ENCODE data around the gene KIF26A.
"Not testable (repeated sequence)": the region's sequence is repeated elsewhere in the genome, so short reads cannot be mapped to it uniquely, and the experiment has no call there.

The KIF26A gene

DNA sequence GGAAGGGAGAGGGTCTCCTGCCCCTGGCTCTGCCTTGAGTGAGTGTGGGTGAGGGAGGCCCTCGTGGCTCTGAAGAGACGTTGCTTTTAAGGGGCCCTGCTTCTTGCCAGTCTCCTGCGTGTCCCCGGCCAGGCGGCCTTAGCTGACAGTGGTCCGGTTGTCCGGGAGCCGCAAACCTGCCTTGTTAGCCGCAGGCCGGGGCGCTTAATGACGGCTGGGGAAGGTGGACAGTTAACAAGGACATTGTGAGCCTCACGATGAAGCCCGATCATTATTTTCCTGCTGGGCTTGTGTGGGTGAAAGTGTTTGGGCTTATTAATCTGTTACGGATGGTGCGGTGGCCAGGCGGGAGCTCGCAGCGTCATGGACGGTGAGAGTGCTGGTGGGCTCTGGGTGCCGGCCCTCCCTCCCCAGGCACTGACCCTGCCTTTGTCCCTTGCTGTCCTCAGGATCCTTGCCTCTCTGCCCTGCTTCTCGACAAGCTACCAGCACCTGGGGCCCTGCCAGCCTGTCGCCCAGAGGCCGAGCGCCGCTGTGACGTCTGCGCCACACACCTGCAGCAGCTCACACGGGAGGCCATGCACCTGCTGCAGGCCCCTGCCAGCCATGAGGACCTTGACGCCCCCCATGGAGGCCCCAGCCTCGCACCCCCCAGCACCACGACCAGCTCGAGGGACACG is 13.3 kb downstream of the KIF26A start:
- no peak overlapping the region for H3K27ac ChIP-seq
- no peak for DNase-seq (ENCODE audit: low read depth, low spot score)

DNA sequence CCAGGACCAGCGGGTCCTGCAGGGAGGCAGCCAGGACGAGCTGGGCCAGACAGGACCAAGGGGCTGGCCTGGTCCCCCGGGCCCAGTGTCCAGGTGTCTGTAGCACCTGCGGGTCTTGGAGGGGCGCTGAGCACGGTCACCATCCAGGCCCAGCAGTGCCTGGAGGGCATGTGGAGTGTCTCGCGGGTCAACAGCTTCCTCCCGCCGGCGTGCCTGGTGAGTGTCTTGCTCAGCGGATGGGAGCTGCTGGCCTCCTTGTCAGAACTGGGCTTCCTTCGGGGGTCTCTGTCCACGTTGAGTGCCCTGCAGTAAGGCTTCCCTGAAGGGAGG is 13.8 kb downstream of the KIF26A start:
- H3K27ac ChIP-seq: no peak overlapping the region
- DNase-seq (ENCODE audit: low read depth, low spot score): no peak

DNA sequence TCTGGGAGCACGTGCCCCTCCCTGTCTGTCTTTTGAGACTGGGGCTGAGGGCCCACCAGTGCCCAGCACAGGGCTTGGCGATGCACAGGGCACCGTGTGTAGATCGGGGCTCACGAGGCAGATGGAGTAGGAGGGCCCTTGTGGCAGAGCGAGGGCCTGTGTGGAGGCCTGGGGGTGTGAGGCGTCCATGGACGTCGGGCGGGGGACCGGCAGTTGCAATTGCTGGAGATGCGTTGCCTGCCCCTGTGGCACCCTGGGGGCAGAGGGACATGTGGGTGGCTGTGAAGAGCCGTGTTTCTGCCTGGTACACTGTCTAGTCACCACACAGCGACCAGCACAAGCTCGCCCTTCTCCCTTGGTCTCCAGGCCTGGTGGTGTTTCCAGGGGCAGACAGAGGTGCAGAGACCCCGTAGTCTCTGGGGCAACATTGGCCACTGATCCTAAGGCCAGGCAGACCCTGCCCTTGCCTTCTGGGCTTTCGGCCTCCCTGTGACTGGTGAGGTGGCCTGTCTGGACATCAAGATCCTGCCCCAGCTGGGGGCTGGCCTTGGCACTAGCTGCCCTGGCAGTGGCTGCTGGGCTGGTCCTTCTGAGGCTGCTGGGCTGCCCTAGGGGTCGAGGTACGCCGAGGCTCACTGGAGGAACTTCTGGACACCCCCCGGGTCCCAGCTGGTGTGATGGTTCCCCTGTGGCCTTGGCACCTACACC is 14.5 kb downstream of the KIF26A start:
- no peak for DNase-seq (ENCODE audit: low read depth, low spot score)
- H3K27ac ChIP-seq: no peak overlapping the region

DNA sequence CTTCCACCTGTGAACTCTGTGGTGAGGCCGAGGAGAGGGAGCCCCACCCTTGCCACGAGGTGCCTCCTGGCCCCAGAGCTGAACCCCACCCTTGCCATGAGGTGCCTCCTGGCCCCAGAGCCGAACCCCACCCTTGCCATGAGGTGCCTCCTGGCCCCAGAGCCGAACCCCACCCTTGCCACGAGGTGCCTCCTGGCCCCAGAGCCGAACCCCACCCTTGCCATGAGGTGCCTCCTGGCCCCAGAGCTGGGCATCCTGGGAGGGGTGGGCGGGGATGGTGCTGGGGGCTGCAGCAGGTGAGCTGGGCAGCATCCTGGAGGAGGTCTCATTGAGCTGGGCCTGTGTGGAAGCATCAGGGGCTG is 15.0 kb downstream of the KIF26A start:
- not testable (repeated sequence) for H3K27ac ChIP-seq

DNA sequence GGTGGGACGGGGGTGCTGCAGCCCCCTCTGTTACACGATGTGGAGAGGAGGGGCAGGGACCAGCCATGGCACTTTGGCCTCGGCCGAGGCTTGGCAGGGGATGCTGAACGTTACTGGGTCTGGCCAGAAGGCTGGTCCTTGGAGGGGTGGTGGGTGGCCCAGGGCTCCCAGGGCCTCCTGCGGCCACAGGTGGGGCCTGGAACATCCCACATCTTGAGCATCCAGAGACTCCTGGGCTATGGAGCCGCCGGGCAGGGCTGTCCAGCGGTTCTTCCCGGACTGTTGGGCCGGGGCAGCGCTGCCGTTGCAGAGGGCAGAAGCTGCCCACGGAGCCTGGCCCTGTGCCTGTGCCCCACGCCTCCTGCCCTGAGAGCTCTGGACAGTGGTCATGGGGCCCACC is 15.9 kb downstream of the KIF26A start:
- no peak for DNase-seq (ENCODE audit: low read depth, low spot score)
- H3K27ac ChIP-seq: no peak overlapping the region

More for the DNA sequence above, 15.0 kb downstream of the KIF26A start:
- DNase-seq (ENCODE audit: low read depth, low spot score): not testable (repeated sequence)

DNA sequence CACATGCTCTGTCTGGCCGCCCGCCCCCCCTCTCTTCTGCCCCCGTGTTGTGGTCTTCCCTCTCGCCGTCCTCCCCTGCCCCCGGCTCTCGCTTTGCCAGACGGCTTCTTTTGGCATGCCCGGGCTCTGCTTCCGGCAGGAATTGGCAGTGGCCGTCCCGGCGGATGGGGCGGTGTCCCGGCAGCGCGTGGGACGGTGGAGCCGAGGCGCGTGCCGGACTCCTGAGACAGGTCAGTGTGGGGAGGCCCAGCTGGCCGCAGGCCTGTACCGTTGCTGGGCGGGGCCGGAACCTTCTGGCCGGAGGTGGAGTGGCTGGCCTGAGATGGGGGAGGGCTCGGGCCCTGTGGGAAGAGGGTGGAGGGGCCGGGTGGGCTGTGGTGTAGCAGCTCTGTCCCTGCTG is 17.1 kb downstream of the KIF26A start:
- DNase-seq (ENCODE audit: low read depth, low spot score): no peak
- no peak overlapping the region for H3K27ac ChIP-seq

DNA sequence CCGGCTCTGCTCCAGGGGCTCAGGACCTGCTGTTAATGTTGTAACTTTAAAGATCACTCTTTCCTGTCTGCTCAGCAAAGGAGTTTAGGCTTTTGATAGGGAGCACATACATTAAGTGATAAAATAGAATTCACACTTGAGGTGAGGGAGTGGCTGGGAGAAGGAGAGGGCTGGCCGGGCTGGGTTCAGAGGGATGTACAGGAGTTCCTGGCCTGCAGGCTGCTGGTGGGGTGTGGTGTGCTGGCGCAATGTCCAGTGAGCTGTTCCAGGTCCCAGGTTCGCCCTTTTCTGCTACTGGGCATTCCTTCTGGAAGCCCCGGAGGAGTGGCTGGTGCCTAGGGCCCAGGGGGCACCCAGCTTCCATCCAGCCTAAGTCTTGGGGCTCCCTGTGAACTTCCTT is 17.8 kb downstream of the KIF26A start:
- H3K27ac ChIP-seq: no peak overlapping the region
- DNase-seq (ENCODE audit: low read depth, low spot score): no peak

DNA sequence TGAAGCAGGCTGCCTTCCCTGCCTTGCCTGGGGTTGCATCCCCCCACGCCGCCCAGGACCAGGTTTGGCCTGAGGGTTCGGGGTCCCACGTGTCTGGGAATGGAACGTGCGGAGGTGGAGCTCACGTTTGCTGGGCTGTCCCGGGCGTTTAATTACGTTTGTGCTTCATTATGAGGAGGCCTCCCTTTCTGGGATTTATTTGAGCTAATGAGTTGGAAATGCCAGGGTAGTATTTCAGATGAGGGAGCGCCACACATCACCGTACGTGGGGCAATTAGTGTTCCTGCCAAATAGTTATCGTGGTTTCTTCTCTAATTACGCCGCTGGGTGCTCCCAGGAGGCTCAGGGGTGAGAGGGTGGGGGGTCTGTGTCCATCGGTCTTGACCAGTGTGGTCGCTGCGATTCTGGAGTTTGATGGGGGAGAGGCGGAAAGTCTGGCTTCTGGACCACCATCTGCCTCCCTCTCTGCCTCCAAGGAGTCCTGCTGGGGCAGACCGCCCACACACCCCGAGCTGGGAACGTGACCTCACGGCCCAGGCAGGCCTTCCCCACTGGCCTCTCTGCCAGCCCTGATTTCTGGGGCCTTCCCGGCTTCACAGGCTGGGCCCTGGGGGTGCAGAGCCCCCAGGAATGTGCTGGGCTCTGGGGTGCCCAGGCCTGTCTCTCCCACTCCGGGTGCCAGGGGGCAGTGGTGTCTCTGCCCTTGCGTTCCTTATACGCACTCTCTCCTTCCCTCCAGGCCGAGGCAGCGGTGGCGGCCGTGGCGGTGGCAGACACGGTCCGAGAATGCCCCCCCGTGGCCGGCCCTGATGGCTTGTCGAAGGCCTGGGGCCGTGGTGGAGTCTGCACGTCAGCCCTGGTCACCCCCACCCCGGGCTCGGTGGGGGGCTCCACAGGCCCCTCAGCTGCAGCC is 18.9 kb downstream of the KIF26A start:
- H3K27ac ChIP-seq: no peak overlapping the region
- DNase-seq (ENCODE audit: low read depth, low spot score): no peak

DNA sequence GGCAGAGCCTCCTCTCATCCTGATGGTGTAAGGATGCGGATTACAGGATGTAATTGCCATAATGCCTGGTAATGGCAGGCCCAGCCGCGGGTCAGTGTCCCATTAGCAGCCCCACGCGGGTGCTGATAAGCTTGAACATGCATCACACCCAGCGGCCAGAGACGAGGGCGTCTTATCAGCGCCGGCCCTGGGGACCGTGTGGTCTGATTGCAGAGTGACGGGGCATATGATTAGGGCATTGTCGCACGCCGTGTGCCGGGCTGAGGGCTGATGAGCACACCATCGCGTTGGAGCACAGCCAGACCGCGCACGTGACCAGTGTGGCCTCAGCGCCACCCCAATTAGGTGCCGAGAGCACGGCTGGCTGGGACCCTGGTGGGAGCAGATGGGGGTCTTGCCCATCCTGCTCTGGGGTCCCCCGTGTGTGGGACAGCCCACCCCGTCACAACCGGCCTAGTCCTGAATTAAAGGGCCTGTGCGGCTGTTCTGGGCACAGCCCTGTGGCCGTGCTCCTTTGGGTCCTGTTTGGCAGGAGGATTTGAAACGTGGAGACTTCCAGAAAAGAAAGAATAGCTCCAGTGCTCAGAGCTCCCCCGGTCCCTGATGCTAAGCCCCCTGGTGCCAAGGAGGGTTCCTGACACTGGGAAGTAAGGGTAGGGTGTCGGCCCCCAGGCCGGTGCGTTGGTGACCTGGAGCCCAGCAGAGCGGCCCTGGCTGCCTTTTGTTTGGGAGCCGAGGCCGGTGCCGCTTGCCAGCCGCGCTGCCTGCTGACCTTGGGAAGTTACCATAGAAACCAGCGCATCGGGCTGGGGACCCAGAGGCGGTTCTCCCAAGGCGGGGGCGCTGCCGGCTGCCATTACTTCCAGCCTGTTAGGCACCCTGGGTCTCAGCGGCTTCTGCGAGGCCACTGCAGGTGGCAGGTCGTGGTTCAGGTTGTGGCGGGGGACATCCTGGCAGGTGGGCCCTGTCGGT is 20.7 kb downstream of the KIF26A start:
- H3K27ac ChIP-seq: no peak overlapping the region
- DNase-seq (ENCODE audit: low read depth, low spot score): no peak

DNA sequence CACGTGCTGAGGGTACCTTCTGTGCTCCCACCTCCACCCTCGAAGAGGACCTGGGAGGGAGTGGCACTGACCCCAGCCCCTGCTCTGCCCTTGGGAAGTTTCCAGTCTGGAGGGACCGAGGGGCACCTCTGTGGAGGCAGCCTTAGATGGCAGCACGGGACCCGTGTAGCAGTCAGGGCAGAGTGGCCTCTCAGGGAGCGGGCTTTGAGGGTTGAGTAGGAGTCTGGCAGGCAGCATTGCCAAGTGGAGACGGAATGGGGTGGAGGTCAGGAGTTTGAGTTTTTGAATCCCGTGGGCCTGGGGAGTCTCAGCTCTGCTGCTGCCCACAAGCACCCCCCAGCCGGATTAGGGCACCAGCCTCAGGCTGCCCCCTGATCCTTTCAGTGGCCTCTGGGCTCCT is 21.6 kb downstream of the KIF26A start:
- no peak for DNase-seq (ENCODE audit: low read depth, low spot score)
- no peak overlapping the region for H3K27ac ChIP-seq

DNA sequence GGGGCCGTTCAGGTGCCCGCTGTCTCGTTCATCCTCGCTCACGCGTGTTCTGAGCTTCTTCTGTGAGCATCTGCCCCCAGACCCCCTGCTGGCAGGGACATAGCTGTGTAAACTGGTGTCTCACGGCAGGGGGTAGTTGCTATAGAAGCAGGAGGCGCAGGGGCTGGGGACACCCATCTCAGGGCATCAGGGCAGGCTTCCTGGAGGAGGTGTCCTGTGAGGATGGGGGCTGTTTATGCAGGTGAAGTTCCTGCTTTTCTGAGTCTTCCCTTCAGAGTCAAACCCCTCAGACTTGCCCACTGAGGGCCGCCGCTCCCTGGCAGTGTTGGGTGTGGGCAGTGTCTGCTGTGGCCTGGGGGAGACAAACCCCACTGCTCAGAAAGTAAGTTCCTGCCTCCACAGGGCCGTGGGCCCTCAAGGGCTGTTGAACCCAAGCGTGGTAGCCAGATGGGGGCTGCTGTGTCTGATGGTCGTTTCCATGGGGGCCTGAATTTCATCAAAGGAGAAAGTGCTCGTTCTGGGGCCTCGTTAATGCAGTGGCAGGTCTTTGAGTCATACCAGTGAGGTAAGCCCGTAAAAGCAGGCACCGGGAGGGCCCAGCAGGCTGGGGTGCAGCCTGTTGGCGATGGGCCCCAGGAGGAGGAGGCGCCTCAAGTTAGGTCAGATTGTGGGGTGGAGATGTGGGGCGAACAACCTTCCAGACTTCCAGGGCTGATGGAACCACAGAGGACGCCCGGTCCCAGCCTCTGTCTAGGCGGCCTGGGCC is 23.4 kb downstream of the KIF26A start:
- no peak overlapping the region for H3K27ac ChIP-seq

DNA sequence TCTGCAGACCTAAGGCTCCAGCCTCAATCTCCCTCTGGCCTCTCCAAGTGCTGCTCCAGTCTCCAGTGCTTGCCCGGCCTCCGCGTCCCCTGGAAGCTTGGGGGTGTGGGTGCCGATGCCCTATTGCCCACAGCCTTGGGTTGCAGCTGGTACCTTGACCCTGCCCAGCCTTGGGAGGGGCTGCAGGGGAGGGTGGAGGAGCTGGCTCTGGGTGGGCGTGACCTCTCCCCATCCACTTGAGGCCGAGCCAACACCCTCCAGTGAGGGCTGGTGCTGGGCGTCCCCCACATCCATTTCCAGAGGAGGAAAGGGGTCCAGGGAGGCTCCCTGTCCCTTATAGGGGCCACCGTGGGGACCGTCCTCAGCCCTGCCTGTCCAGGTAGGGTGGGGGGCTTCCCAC is 24.1 kb downstream of the KIF26A start:
- no peak overlapping the region for H3K27ac ChIP-seq
- no peak for DNase-seq (ENCODE audit: low read depth, low spot score)

More for the DNA sequence above, 23.4 kb downstream of the KIF26A start:
- DNase-seq (ENCODE audit: low read depth, low spot score): no peak

DNA sequence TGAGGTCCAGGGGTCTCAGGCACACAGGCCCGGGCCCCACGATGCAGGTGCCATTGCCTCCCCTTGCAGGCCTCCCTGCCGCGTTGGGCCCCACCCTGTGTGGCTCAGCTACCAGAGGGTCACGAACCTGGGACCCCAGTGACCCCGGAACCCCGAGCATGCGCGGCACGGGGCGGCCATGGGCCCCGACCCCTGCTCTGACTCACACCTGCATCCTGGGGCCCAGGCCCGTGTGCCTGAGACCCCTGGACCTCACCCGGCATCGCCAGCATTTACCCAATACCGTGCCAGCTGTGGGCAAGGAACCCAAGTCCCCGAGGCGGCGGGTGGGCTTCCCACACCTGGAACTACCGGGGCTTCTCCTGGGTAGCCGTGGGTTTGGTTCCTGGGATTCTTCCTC is 25.2 kb downstream of the KIF26A start:
- DNase-seq (ENCODE audit: low read depth, low spot score): no peak
- H3K27ac ChIP-seq: no peak overlapping the region

DNA sequence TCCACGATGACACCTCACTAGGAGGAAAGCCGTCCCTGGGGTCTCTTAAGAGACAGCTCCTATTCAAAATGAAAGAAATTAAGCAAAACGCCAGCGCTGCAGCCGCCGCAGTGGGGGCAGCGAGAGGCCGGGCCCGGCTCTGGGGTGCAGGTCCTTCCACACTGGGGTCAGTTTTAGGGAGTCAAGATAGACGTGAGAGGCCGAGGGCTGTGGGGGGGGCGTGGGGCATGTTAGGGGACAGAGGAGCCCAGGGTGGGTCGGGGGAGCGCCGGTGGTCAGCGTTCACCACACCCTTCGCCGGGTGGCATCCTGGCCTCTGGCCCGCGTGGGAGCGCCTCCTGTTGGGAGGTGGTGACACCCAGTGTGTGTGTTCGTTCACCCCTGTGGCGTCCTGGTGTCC is 25.7 kb downstream of the KIF26A start:
- no peak overlapping the region for H3K27ac ChIP-seq
- no peak for DNase-seq (ENCODE audit: low read depth, low spot score)

DNA sequence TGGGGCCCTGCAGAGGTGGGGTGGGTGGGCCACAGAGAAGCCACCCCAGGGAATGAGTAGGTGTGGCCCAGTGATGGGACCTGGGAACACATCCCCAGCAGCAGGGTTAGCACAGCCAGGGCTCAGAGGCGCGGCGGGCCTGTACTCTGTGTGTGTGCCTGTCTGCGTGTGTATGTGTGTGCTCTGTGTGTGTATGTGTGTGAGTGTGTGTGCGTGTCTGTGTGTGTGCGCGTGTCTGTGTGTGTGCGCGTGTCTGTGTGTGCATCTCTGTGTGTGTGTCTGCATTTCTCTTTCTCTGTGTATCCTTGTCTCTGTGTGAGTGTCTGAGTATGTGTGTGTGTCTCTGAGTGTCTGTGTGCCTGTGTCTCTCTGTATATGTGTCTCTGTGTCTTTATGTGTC is 26.1 kb downstream of the KIF26A start:
- DNase-seq (ENCODE audit: low read depth, low spot score): no peak

DNA sequence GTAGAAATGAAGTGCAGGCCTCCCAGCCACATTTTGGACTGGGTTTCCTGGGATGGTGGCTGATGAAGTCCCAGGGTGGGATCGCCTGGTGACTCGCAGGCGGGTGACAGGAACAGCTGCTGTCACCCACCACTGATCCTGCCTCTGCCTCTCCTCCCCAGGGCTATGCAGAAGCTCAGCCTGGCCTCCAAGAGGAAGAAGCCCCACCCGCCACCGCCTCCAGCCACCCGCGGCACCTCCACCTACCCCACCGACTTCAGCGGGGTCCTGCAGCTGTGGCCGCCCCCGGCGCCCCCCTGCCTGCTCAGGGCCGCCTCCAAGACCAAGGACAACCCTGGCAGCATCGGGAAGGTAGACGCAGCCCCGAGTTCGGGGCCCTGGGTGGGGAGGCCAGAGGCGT is 28.3 kb downstream of the KIF26A start:
- no peak overlapping the region for H3K27ac ChIP-seq
- no peak for DNase-seq (ENCODE audit: low read depth, low spot score)

More for the DNA sequence above, 26.1 kb downstream of the KIF26A start:
- no peak overlapping the region for H3K27ac ChIP-seq

DNA sequence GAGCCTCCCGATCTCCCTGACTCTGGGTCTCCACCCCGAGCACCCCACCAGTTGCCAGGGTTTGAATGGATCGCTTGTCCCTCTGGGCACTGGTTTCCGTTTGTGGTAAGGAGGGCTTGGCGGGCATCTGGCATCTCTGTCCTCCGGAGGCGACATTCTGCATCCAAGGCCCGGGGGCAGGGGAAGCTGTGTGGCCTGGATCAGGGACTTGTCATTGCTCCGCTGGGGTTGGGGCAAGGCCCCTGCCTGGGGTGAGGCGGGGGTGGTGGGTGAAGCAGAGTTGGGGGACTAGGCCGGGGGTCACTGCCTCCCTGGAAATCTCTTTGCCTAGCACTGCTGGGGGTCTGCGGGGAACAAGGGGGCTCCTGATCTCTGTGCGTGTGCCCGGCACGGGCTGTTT is 30.2 kb downstream of the KIF26A start:
- no peak for DNase-seq (ENCODE audit: low read depth, low spot score)
- H3K27ac ChIP-seq: no peak overlapping the region

DNA sequence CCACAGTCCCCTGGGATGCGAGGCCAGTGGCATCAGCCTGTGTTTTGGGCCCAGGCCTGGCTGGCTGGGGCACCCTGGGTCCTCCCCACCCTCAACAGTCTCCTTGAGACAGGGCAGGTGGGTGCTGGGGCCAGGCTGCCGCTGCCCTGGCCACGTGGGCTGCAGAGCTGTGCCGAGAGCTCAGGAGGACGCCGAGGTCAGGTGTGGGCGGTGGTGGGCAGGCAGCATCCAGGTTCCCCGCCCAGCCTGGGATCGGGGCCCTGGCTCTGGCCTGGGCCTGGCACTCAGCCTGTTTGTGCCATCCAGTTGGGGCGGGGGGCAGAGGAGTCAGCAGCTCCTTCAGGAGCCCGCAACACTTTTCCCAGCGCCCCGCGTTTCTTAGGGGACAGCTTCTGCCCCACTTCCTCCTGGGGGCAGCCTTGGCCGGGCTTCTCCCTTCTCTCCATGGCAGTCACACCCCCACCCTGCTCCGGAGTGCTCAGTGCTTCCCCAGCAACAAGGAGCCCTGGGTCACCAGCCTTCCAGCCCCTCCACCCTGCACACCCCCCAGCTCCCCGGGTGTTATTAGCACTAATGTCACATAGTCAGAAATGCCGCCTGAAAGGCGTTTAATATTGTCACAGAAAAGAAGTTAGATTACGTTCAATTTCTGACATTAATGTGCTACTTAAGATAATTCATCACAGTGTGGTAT is 30.8 kb downstream of the KIF26A start:
- DNase-seq (ENCODE audit: low read depth, low spot score): no peak
- H3K27ac ChIP-seq: no peak overlapping the region

Measured in epithelial cell of prostate (primary cell).